ENCODE results near the gene FAM24A. TPM values are rescaled to one million over a fixed set of nuclear protein-coding genes. Genes with fewer than 3 reads are reported as not detected.

Gene FAM24A
- total and polyA plus RNA-seq, 2 donors (not counting 1 experiment from before 2014, with no cell fraction given) = not detected

DNA sequence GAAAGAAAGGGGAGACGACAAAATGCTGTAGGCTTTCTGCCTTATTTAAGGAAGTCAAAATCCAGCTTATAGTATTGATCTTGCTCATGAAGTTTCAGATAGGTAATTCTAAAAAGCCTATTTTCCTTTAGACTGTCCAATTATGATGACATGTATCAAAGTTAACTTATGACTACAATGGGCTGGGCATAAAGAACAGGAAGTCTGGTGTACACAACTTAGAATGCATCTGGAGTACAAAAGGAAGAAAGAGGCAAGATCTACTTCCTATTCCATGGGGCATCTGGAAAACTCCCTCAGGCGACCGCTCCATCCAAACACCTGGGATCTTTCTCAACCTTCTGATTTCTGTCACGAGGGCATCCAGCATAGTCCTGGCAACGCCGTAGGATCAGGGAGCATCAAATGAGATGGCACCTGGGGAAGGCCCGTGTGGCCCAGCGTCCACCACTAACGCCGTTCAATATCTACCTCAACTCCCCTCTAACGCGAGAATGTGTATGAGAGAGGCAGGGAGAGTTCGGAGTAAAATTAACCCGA lies 31.5 kb upstream of the FAM24A start:
- Histone ChIP-seq H2AFZ (ENCODE audit: low read length) (peak overlapping the region; percentile 100), H4K20me1 (ENCODE audit: control insufficient read depth, extremely low read depth, insufficient read depth, low read length) (no peaks in the 10 kb centered on the region), H3K4me1 (ENCODE audit: control insufficient read depth, extremely low read depth, insufficient read depth, low read length) (no peaks in the 10 kb centered on the region), H3K9ac (ENCODE audit: insufficient read depth, low read length) (peak overlapping the region; percentile 70), H3K27me3 (ENCODE audit: control insufficient read depth, insufficient read depth, low read length) (no peaks in the 10 kb centered on the region), H3K9me3 (ENCODE audit: control insufficient read depth, insufficient read depth, low read depth, low read length) (no peaks in the 10 kb centered on the region), H3K27ac (ENCODE audit: insufficient read depth, low read length) (peak overlapping the region; percentile 75), H3K36me3 (ENCODE audit: control insufficient read depth, insufficient read depth, low read length) (no peaks in the 10 kb centered on the region), H3K4me3 (replicated peaks in 1 of 4; ENCODE audit: control extremely low read depth in 1 of 4, insufficient read depth in 1 of 4, low read depth in 3 of 4, low read length in 4 of 4) (peak overlapping the region; percentile 71 to 80 (median 72)), H3K79me2 (ENCODE audit: control insufficient read depth, insufficient read depth, low read length) (peaks cover 27% of the 10 kb centered on the region), H3K4me2 (ENCODE audit: extremely low read depth, insufficient read depth, low read length) (peak overlapping the region; percentile 77)
- DNase-seq (ENCODE audit: low read depth in 2 of 2) = no peak
- TF ChIP-seq, protein P1, sequence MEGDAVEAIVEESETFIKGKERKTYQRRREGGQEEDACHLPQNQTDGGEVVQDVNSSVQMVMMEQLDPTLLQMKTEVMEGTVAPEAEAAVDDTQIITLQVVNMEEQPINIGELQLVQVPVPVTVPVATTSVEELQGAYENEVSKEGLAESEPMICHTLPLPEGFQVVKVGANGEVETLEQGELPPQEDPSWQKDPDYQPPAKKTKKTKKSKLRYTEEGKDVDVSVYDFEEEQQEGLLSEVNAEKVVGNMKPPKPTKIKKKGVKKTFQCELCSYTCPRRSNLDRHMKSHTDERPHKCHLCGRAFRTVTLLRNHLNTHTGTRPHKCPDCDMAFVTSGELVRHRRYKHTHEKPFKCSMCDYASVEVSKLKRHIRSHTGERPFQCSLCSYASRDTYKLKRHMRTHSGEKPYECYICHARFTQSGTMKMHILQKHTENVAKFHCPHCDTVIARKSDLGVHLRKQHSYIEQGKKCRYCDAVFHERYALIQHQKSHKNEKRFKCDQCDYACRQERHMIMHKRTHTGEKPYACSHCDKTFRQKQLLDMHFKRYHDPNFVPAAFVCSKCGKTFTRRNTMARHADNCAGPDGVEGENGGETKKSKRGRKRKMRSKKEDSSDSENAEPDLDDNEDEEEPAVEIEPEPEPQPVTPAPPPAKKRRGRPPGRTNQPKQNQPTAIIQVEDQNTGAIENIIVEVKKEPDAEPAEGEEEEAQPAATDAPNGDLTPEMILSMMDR (conservative IDR thresholded peaks at IDR 0.05 in 1 of 2, IDR thresholded peaks at IDR 0.05 in 1 of 2; ENCODE audit: low read depth in 1 of 2, low read length in 2 of 2) = no peak
- TF ChIP-seq EZH2 (IDR thresholded peaks at IDR 0.05; ENCODE audit: low read length, missing control alignments) = no peak

DNA sequence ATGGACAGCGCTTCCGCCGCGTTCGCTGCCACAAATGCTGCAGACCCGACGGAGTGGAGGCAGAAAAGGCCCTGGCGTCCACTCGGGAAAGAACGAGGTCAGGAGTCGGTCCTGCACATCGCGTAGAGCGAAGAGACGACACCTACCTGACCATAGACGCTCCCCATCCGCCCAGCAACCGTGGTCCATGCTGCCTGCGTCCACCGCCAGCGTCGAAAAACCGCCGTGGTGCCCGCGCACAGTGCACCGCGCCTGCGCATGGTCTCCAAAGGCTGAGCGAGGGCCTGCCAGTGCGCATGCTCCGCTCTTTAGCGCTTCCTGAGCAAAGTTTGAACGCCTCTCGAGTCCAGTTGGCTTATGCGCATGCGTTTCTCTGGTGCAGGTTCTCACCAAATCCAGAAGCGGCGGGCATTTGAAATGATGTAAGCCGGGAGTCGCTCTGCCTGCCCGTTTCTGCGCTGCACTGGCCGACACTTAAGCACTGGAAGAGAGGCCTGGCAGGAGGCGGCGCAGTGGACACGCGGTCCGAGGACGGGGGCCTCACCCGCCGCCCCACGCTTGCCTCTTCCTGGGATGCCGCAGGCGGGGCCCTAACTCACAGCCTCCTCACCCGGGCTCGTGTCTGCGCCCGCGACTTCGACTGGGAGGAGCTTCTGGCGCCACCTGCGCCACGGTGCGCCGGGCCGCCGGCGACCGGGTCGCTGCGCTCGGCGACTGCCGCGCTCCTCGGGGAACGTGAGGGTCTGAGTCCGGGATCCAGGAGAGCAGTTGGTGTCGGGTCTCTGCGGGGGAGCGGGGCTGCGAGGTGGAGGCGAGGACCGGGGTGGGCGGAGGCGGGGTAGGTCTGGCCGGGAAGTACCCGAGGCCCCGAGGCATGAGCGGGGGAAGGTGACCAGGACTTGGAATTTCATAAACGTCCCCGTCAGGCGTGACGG lies 30.8 kb upstream of the FAM24A start, which contains the start of gene FAM24B:
FAM24B (minus strand) TSS at position 243 of the 935 bp plus-strand sequence. CDS start 29,066 bp downstream, outside the sequence.
- TF ChIP-seq, protein P1 (conservative IDR thresholded peaks at IDR 0.05 in 1 of 2, IDR thresholded peaks at IDR 0.05 in 1 of 2; ENCODE audit: low read depth in 1 of 2, low read length in 2 of 2) = no peak
- TF ChIP-seq EZH2 (IDR thresholded peaks at IDR 0.05; ENCODE audit: low read length, missing control alignments) = no peak
- H3K79me2 ChIP-seq (ENCODE audit: control insufficient read depth, insufficient read depth, low read length) = peaks cover 27% of the 10 kb centered on the region

DNA sequence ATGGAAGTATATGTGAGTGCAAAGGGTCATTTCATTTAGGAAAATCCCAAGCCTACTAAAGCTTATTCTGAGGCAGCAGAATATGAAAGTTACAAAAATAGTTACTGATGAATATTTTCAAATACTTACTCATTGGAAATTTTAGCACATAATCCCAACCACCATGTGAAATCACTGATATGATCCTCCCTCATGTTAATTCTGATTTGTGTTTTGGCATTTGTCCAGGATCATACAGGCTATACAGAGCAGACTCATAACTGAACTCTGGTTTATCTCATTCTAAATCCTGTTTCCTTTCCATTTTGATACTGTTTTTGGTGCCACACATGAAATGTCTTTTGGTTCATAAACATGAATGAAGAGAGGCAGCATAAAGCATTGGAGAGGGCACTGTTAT lies 27.6 kb upstream of the FAM24A start:
- Histone ChIP-seq H3K4me1 (ENCODE audit: control insufficient read depth, extremely low read depth, insufficient read depth, low read length) (no peaks in the 10 kb centered on the region), H3K4me3 (replicated peaks in 1 of 4; ENCODE audit: control extremely low read depth in 1 of 4, insufficient read depth in 1 of 4, low read depth in 3 of 4, low read length in 4 of 4) (no peak overlapping the region), H3K9ac (ENCODE audit: insufficient read depth, low read length) (no peak overlapping the region), H3K27me3 (ENCODE audit: control insufficient read depth, insufficient read depth, low read length) (no peaks in the 10 kb centered on the region), H3K4me2 (ENCODE audit: extremely low read depth, insufficient read depth, low read length) (no peak overlapping the region), H3K9me3 (ENCODE audit: control insufficient read depth, insufficient read depth, low read depth, low read length) (no peaks in the 10 kb centered on the region), H4K20me1 (ENCODE audit: control insufficient read depth, extremely low read depth, insufficient read depth, low read length) (no peaks in the 10 kb centered on the region), H3K36me3 (ENCODE audit: control insufficient read depth, insufficient read depth, low read length) (no peaks in the 10 kb centered on the region), H3K79me2 (ENCODE audit: control insufficient read depth, insufficient read depth, low read length) (peaks cover 12% of the 10 kb centered on the region), H3K27ac (ENCODE audit: insufficient read depth, low read length) (no peak overlapping the region), H2AFZ (ENCODE audit: low read length) (no peak overlapping the region)
- TF ChIP-seq, protein P1 (conservative IDR thresholded peaks at IDR 0.05 in 1 of 2, IDR thresholded peaks at IDR 0.05 in 1 of 2; ENCODE audit: low read depth in 1 of 2, low read length in 2 of 2) = no peak
- no peak for TF ChIP-seq EZH2 (IDR thresholded peaks at IDR 0.05; ENCODE audit: low read length, missing control alignments)
- no peak for DNase-seq (ENCODE audit: low read depth in 2 of 2)

More for the DNA sequence above, 30.8 kb upstream of the FAM24A start, which contains the start of gene FAM24B:
- Histone ChIP-seq H3K36me3 (ENCODE audit: control insufficient read depth, insufficient read depth, low read length) (no peaks in the 10 kb centered on the region), H3K9me3 (ENCODE audit: control insufficient read depth, insufficient read depth, low read depth, low read length) (no peaks in the 10 kb centered on the region), H2AFZ (ENCODE audit: low read length) (peak within 1 kb of the TSS; percentile 100), H4K20me1 (ENCODE audit: control insufficient read depth, extremely low read depth, insufficient read depth, low read length) (no peaks in the 10 kb centered on the region), H3K4me2 (ENCODE audit: extremely low read depth, insufficient read depth, low read length) (peak within 1 kb of the TSS; percentile 85), H3K9ac (ENCODE audit: insufficient read depth, low read length) (peak within 1 kb of the TSS; percentile 70), H3K4me3 (replicated peaks in 1 of 4; ENCODE audit: control extremely low read depth in 1 of 4, insufficient read depth in 1 of 4, low read depth in 3 of 4, low read length in 4 of 4) (peak within 1 kb of the TSS; percentile 71 to 80 (median 72)), H3K4me1 (ENCODE audit: control insufficient read depth, extremely low read depth, insufficient read depth, low read length) (no peaks in the 10 kb centered on the region), H3K27ac (ENCODE audit: insufficient read depth, low read length) (peak within 1 kb of the TSS; percentile 75), H3K27me3 (ENCODE audit: control insufficient read depth, insufficient read depth, low read length) (no peaks in the 10 kb centered on the region)
- DNase-seq (ENCODE audit: low read depth in 2 of 2) = peak; percentile 94 to 98

Measured in fibroblast of lung (primary cell).